K562 (cell line): Measurements from ENCODE around the gene SAMD3. TPM values are rescaled to one million over a fixed set of nuclear protein-coding genes. Genes with fewer than 3 reads are reported as not detected.

Experiments
- ATAC-seq: fragments of 200-7000 bp; cut with Tn5 transposase; 3 replicates; pipeline ENCODE4 v1.9.1; 2020; ENCODE audit warnings: moderate library complexity
- BruUV-seq: library from RNA; stranded (reverse); fragments of 400-500 nt; replicated peaks from 2 replicates; lab custom pipeline; 2021; lab: Mats Ljungman, UMichigan
- CTCF ChIA-PET: fragments of 300-600 bp; formaldehyde crosslinking; extraction: SDS; loops from one replicate; lab custom pipeline; 2021; ENCODE audit warnings: low intra/inter-chr PET ratio; lab: Yijun Ruan, JAX
- POLR2A ChIA-PET: fragments of 300-600, 350-650 bp; sonication (Branson Sonifier 250); formaldehyde crosslinking; extraction: SDS; loops from one replicate; lab custom pipeline; 2021; ENCODE audit warnings: antibody characterized with exemption, inconsistent platforms; lab: Yijun Ruan, JAX
- DNase-seq, 4 experiments: peaks; one replicate each; pipeline versions ENCODE4 v3.0.0 to v3.0.0-alpha.2; 2011 to 2018; ENCODE audit warnings: low spot score in 3 of 4, mixed read lengths in 3 of 4; ENCODE audit errors: extremely low read depth in 1 of 4
- FAIRE-seq: peaks from 2 replicates; lab custom pipeline; 2011; peaks lifted over from hg19 to GRCh38; lab: Jason Lieb, UNC
- H2AFZ ChIP-seq: 2 replicates; pipeline ENCODE4 v1.6.0; 2011; ENCODE audit warnings: low read depth, low read length, control low read depth, inconsistent platforms
- H3K27ac ChIP-seq: fragments of 200-600 bp; 3 replicates; pipeline ENCODE4 v1.8.0; 2011; ENCODE audit warnings: low read depth, mild to moderate bottlenecking, control low read depth, inconsistent platforms, low read length, moderate library complexity, mixed read lengths; ENCODE audit errors: extremely low read depth
- H3K27me3 ChIP-seq, 2 experiments: fragments of 300-600 bp in 1 of 2; 2 replicates in 1 of 2; 3 replicates in 1 of 2; pipeline versions ENCODE4 v1.6.0 to v1.8.0; 2011; ENCODE audit warnings: inconsistent platforms in 2 of 2, low read length in 2 of 2, mild to moderate bottlenecking in 1 of 2, mixed read lengths in 1 of 2, moderate library complexity in 1 of 2; ENCODE audit not compliant: control insufficient read depth in 2 of 2, insufficient read depth in 2 of 2
- H3K36me3 ChIP-seq: fragments of 300-600 bp; 3 replicates; pipeline ENCODE4 v1.8.0; 2011; ENCODE audit warnings: mild to moderate bottlenecking, low read length, inconsistent platforms; ENCODE audit not compliant: control insufficient read depth, insufficient read depth
- H3K4me1 ChIP-seq, 2 experiments: fragments of 200-600 bp in 1 of 2; replicated peaks in 1 of 2; 2 replicates in 1 of 2; 3 replicates in 1 of 2; pipeline versions ENCODE4 v1.5.1 to v1.8.0; 2011; ENCODE audit warnings: inconsistent platforms in 2 of 2, low read length in 2 of 2, mild to moderate bottlenecking in 1 of 2, mixed read lengths in 1 of 2, moderate library complexity in 1 of 2; ENCODE audit not compliant: control insufficient read depth in 2 of 2, insufficient read depth in 2 of 2
- H3K4me2 ChIP-seq: 2 replicates; pipeline ENCODE4 v1.6.1; 2011; ENCODE audit warnings: low read length, control low read depth, inconsistent platforms, mixed read lengths; ENCODE audit not compliant: insufficient read depth
- H3K4me3 ChIP-seq: fragments of 200-600 bp; sonication (generic), shearing (Covaris generic); 2 replicates; pipeline ENCODE4 v1.5.1; 2016; ENCODE audit warnings: control low read depth, inconsistent platforms
- H3K79me2 ChIP-seq: fragments of 200-600 bp; 3 replicates; pipeline ENCODE4 v1.8.0; 2011; ENCODE audit warnings: low read length, inconsistent platforms; ENCODE audit not compliant: control insufficient read depth, insufficient read depth
- H3K9ac ChIP-seq, 2 experiments: 2 replicates each; pipeline versions ENCODE4 v1.6.0 to v1.6.1; 2011; ENCODE audit warnings: low read depth in 2 of 2, low read length in 2 of 2, control low read depth in 1 of 2, inconsistent platforms in 1 of 2, mild to moderate bottlenecking in 1 of 2, mixed read lengths in 1 of 2; ENCODE audit not compliant: insufficient read depth in 1 of 2
- H3K9me1 ChIP-seq: one replicate; pipeline ENCODE4 v1.6.0; 2011; ENCODE audit warnings: inconsistent platforms, mild to moderate bottlenecking, low read length, moderate library complexity; ENCODE audit not compliant: control insufficient read depth, insufficient read depth
- H3K9me3 ChIP-seq: replicated peaks from 2 replicates; pipeline ENCODE4 v1.5.1; 2011; ENCODE audit warnings: low read depth, low read length, inconsistent platforms; ENCODE audit not compliant: control insufficient read depth, insufficient read depth
- H4K20me1 ChIP-seq: replicated peaks from 2 replicates; pipeline ENCODE4 v1.6.1; 2011; ENCODE audit warnings: low read length, inconsistent platforms, mixed read lengths; ENCODE audit not compliant: control insufficient read depth, insufficient read depth
- BHLHE40 ChIP-seq: IDR thresholded peaks from 2 replicates; pipeline ENCODE4 v1.6.1; 2011; ENCODE audit warnings: low read length, improper control_type of control experiment
- DACH1 ChIP-seq: fragments of 450-650 bp; IDR thresholded peaks from 2 replicates; pipeline ENCODE4 v1.6.1; 2018; ENCODE audit not compliant: partially characterized antibody
- HINFP ChIP-seq: fragments of 450-650 bp; conservative IDR thresholded peaks from 2 replicates; pipeline ENCODE4 v1.6.1; 2016; ENCODE audit warnings: missing genetic modification characterization, low read depth, mild to moderate bottlenecking, control low read depth, missing compliant biosample characterization
- HMG20A ChIP-seq: fragments of 450-650 bp; formaldehyde crosslinking; conservative IDR thresholded peaks from 2 replicates; pipeline ENCODE4 v1.4.0; 2020; ENCODE audit warnings: mild to moderate bottlenecking, mixed read lengths
- JUNB ChIP-seq: fragments of 450-650 bp; formaldehyde crosslinking; conservative IDR thresholded peaks from 2 replicates; pipeline ENCODE4 v1.4.0; 2020; ENCODE audit warnings: mild to moderate bottlenecking
- MAZ ChIP-seq, 2 experiments: fragments of 450-650 bp in 1 of 2; sonication (generic) in 1 of 2; formaldehyde crosslinking; IDR thresholded peaks in 1 of 2; conservative IDR thresholded peaks in 1 of 2; 2 replicates each; pipeline versions ENCODE4 v1.4.0 to v1.5.0; 2020; ENCODE audit warnings: mild to moderate bottlenecking in 1 of 2, missing genetic modification reagents in 1 of 2
- PML ChIP-seq: IDR thresholded peaks from 2 replicates; pipeline ENCODE4 v1.6.1; 2012; ENCODE audit warnings: low read length, inconsistent platforms
- SMAD2 ChIP-seq: fragments of 150-350 bp; IDR thresholded peaks from 2 replicates; pipeline ENCODE4 v1.6.1; 2014; ENCODE audit warnings: low read depth, mild to moderate bottlenecking, low read length
- SMARCC2 ChIP-seq: fragments of 450-650 bp; IDR thresholded peaks from 2 replicates; pipeline ENCODE4 v1.6.1; 2017; ENCODE audit warnings: antibody characterized with exemption, moderate library complexity, mild to moderate bottlenecking, low read depth
- TEAD4 ChIP-seq, 2 experiments: sonication (generic) in 1 of 2; formaldehyde crosslinking in 1 of 2; IDR thresholded peaks; 2 replicates each; pipeline versions ENCODE4 v1.6.1 to v1.8.0; 2012 to 2022; ENCODE audit warnings: borderline replicate concordance in 1 of 2, inconsistent platforms in 1 of 2, low read length in 1 of 2, mild to moderate bottlenecking in 1 of 2, missing genetic modification reagents in 1 of 2
- ZBTB2 ChIP-seq: fragments of 450-650 bp; IDR thresholded peaks from 2 replicates; pipeline ENCODE4 v1.6.1; 2016; ENCODE audit warnings: antibody characterized with exemption
- ZKSCAN3 ChIP-seq: fragments of 250-450 bp; sonication (Bioruptor Pico); IDR thresholded peaks from 2 replicates; pipeline ENCODE4 v1.4.0; 2020
- ZNF12 ChIP-seq: sonication (generic); formaldehyde crosslinking; IDR thresholded peaks from 2 replicates; pipeline ENCODE4 v1.4.0; 2020; ENCODE audit warnings: mild to moderate bottlenecking, missing genetic modification reagents
- ZNF175 ChIP-seq: fragments of 200-800 bp; sonication (Bioruptor generic); IDR thresholded peaks from 2 replicates; pipeline ENCODE4 v1.6.1; 2016; ENCODE audit warnings: low read depth, mild to moderate bottlenecking, missing genetic modification characterization, missing compliant biosample characterization
- ZNF561 ChIP-seq: fragments of 450-650 bp; formaldehyde crosslinking; conservative IDR thresholded peaks from 2 replicates; pipeline ENCODE4 v1.4.0; 2020; ENCODE audit warnings: mild to moderate bottlenecking, moderate library complexity
- WGBS: fragments of 100-300 bp; shearing (Covaris generic); methylation state at CpG from one replicate; pipeline ENCODE4 v1.1.6; 2016; ENCODE audit warnings: low coverage, mixed read lengths; ENCODE audit not compliant: insufficient coverage; ENCODE audit errors: missing lambda C conversion rate; 5-methylcytosine and 5-hydroxymethylcytosine counted together
- in situ Hi-C: fragments of 300-500 bp; cut with MboI; formaldehyde crosslinking; loops from 4 replicates; pipeline ENCODE4 v1.15.0; 2018; ENCODE audit warnings: inconsistent platforms, mixed read lengths
- intact Hi-C: fragments of 100-400 bp; cut with micrococcal nuclease; formaldehyde crosslinking; loops from 2 replicates; pipeline ENCODE4 v1.14.2; 2022
- polyA plus RNA-seq, 8 experiments: library from polyadenylated mRNA; depleted of rRNA in 4 of 8; stranded (reverse) in 5 of 8; unstranded in 3 of 8; fragments of >200 nt; fragmentation: Nextera tagmentation in 2 of 8; fragmentation: Illumina TruSeq in 1 of 8; extraction: Ambion mirVana in 2 of 8; extraction: Trizol in 1 of 8; gene quantifications; 2 replicates each; pipeline versions ENCODE4 v1.2.1 to v1.2.3, GENCODE V29; 2011 to 2014; ENCODE audit warnings: inconsistent platforms in 1 of 8, missing spikeins in 1 of 8
- total RNA-seq, 7 experiments: library from RNA; depleted of rRNA in 6 of 7; stranded (reverse); fragments of >200 nt in 6 of 7; fragmentation: Illumina TruSeq in 2 of 7; extraction: Trizol in 2 of 7; gene quantifications; 2 replicates each; pipeline versions ENCODE4 v1.2.1 to v1.2.3, GENCODE V29; 2011 to 2021; ENCODE audit warnings: low replicate concordance in 1 of 7

The SAMD3 gene
- total and polyA plus RNA-seq, 9 of the 15 experiments (the other 6 are each of a cell fraction or from before 2014, with no cell fraction given) = 0.03 to 0.21 (median 0.18) TPM; not detected in 5

DNA sequence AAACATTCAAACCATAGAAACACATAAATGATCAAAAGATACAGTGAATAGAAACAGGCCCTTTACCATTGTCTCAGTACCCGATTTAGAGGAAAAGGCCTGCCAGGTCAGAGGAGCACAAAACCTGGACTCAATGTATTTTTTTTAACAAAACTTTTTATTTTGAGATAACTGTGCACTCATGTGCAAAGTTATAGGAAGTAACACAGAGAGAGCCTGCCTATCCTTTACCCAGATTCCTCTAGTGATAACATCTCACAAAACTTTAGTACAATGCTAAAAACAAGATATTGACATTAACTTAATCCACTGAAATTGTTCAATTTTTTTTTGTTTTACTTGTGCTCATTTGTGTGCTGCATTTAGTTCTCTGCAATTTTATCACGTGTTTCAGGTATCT lies 36.8 kb upstream of the SAMD3 start (continued):
- TF ChIP-seq ZBTB2 (no peak), ZNF561 (CRISPR knock-in tag) (no peak)

GRCh38 chr6:130259140-130259539 lies 36.4 kb upstream of the SAMD3 start:
- H3K4me1 ChIP-seq = no peaks in the 10 kb centered on the region
- ChIA-PET POLR2A (no interaction called here), CTCF (no interaction called here)
- no peaks in the 10 kb centered on the region for H3K9me1 ChIP-seq
- intact Hi-C loops = no loop called here
- H3K9ac ChIP-seq = no peak overlapping the region
- H4K20me1 ChIP-seq = no peaks in the 10 kb centered on the region
- no peaks in the 10 kb centered on the region for H3K36me3 ChIP-seq
- no peaks in the 10 kb centered on the region for H3K9me3 ChIP-seq
- in situ Hi-C loops = no loop called here
- H3K27me3 ChIP-seq = no peaks in the 10 kb centered on the region
- H3K79me2 ChIP-seq = no peaks in the 10 kb centered on the region
- ATAC-seq = no peak
- no peak overlapping the region for H3K27ac ChIP-seq
- H3K4me2 ChIP-seq = no peak overlapping the region
- no peak for TF ChIP-seq DACH1
- no peak for TF ChIP-seq HINFP
- TF ChIP-seq BHLHE40 = no peak
- no peak for TF ChIP-seq MAZ (CRISPR knock-in tag; conservative IDR thresholded peaks at IDR 0.05 in 1 of 2, IDR thresholded peaks at IDR 0.05 in 1 of 2)
- no peak for TF ChIP-seq ZNF175
- TF ChIP-seq SMAD2 = no peak
- no peak for TF ChIP-seq HMG20A (CRISPR knock-in tag)
- no peak for TF ChIP-seq TEAD4 (IDR thresholded peaks at IDR 0.05; ENCODE audit: low read length)
- TF ChIP-seq TEAD4 (CRISPR knock-in tag; IDR thresholded peaks at IDR 0.05; ENCODE audit: borderline replicate concordance) = no peak
- TF ChIP-seq JUNB = no peak
- TF ChIP-seq ZKSCAN3 = no peak
- no peak for TF ChIP-seq SMARCC2
- no peak for TF ChIP-seq ZNF12 (CRISPR knock-in tag)
- no peak for TF ChIP-seq PML
- TF ChIP-seq, all 486 proteins: peak for 0
- 0% methylated on average over 1 of the region's 1 CpG for WGBS
- DNase-seq (no peak), FAIRE-seq (no peak)
- H2AFZ ChIP-seq = no peak overlapping the region
- no TSS peak for BruUV-seq
- H3K4me3 ChIP-seq = no peak overlapping the region
